ENCODE measurements around the gene PPM1K.

- no peak for TF ChIP-seq POLR2A (IDR thresholded peaks at IDR 0.05)
- TF ChIP-seq CTCF (IDR thresholded peaks at IDR 0.05 in 8 of 11, conservative IDR thresholded peaks at IDR 0.05 in 3 of 11), result peak; percentile 35 to 79 (median 66)
- TF ChIP-seq POLR2AphosphoS5 (IDR thresholded peaks at IDR 0.05), result no peak
These were observed 72.7 kb downstream of the PPM1K start for GRCh38 chr4:88211473-88212252.
